ENCODE measurements around the gene BACH2. TPM values are rescaled to one million over a fixed set of nuclear protein-coding genes. Genes with fewer than 3 reads are reported as not detected.

The BACH2 gene
- total RNA-seq, 1 donor, result 0.27 TPM

- H3K4me3 ChIP-seq (ENCODE audit: low read depth, low read length), result no peak overlapping the region
- peak; percentile 49 for DNase-seq (ENCODE audit: low read depth)
- TF ChIP-seq CTCF (IDR thresholded peaks at IDR 0.05; ENCODE audit: insufficient read depth, low read length), result no peak
These were observed 306.9 kb downstream of the BACH2 start for GRCh38 chr6:89989742-89990141.

- TF ChIP-seq CTCF (IDR thresholded peaks at IDR 0.05; ENCODE audit: insufficient read depth, low read length), result no peak
- H3K4me3 ChIP-seq (ENCODE audit: low read depth, low read length), result no peak overlapping the region
- no peak for DNase-seq (ENCODE audit: low read depth)
These were observed 308.8 kb downstream of the BACH2 start for GRCh38 chr6:89987830-89988229.

DNA sequence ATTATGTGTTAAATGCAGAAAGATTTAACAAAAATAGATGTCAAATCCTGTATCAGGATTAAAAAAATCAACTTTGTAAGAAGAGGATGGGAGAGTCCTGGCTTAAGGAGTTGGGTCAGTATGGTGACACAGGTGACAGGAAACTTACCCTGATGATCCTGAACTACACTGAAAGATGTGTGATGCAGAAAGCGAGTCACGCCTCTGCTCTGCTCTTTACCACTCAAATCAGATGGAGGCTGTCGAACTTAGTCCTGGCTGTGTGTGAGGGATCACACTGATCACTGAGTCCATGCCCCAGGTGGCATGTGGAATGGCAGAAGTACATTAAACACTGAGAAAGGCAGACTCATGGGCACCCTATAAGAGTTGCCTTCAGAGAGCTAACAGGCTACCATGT, 309.5 kb downstream of the BACH2 start:
- no peak for TF ChIP-seq CTCF (IDR thresholded peaks at IDR 0.05; ENCODE audit: insufficient read depth, low read length)
- no peak for DNase-seq (ENCODE audit: low read depth)
- no peak overlapping the region for H3K4me3 ChIP-seq (ENCODE audit: low read depth, low read length)

DNA sequence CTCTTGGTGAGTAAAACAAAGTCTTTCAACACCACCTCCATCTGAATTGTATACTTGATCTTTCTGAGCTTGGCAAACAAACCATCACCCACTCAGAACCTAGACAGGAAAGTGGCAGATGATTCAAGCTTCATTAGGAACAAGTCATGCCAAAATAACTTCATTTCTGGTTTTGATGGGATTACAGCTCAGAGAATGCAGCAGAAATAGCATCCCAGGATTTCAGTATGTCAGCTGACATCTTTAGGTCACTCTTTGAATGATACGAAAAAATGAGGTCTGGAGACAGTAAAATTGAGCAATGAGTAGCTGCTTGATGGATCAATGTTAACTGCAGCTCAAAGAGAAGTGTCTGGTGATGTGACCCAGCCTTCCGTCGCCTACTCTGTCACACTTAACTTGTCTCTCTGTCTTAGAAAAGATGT, 310.0 kb downstream of the BACH2 start:
- DNase-seq (ENCODE audit: low read depth), result no peak
- TF ChIP-seq CTCF (IDR thresholded peaks at IDR 0.05; ENCODE audit: insufficient read depth, low read length), result no peak
- no peak overlapping the region for H3K4me3 ChIP-seq (ENCODE audit: low read depth, low read length)

- TF ChIP-seq CTCF (IDR thresholded peaks at IDR 0.05; ENCODE audit: insufficient read depth, low read length), result no peak
- H3K4me3 ChIP-seq (ENCODE audit: low read depth, low read length), result no peak overlapping the region
- peak; percentile 19 for DNase-seq (ENCODE audit: low read depth)
These were observed 310.7 kb downstream of the BACH2 start for GRCh38 chr6:89985751-89986493.

- no peak for DNase-seq (ENCODE audit: low read depth)
- TF ChIP-seq CTCF (IDR thresholded peaks at IDR 0.05; ENCODE audit: insufficient read depth, low read length), result no peak
- no peak overlapping the region for H3K4me3 ChIP-seq (ENCODE audit: low read depth, low read length)
These were observed 311.5 kb downstream of the BACH2 start for GRCh38 chr6:89984926-89985750.
